KMS-11 (cell line): ENCODE data around the gene LIN7B.
A peak's percentile ranks its signal among the peaks of the same experiment; 100 is the strongest.
"Not testable (repeated sequence)": the region's sequence is repeated elsewhere in the genome, so short reads cannot be mapped to it uniquely, and the experiment has no call there.

ENCODE experiments used
- H2AFZ ChIP-seq: fragments of 200-600 bp; sonication (generic); 2 replicates; pipeline ENCODE4 v1.6.1; 2016; ENCODE audit warnings: antibody characterized with exemption, mixed run types, low read depth
- H3K27ac ChIP-seq: fragments of 200-600 bp; sonication (generic); 2 replicates; pipeline ENCODE4 v1.6.1; 2016; ENCODE audit warnings: mild to moderate bottlenecking, mixed run types
- H3K27me3 ChIP-seq: fragments of 200-600 bp; sonication (generic); 2 replicates; pipeline ENCODE4 v1.6.1; 2017; ENCODE audit warnings: mild to moderate bottlenecking, low read depth, mixed run types, moderate library complexity; ENCODE audit not compliant: insufficient read depth
- H3K36me3 ChIP-seq: fragments of 200-600 bp; sonication (generic); 2 replicates; pipeline ENCODE4 v1.6.1; 2017; ENCODE audit warnings: mild to moderate bottlenecking, mixed run types; ENCODE audit not compliant: insufficient read depth
- H3K4me1 ChIP-seq: fragments of 200-600 bp; sonication (generic); 2 replicates; pipeline ENCODE4 v1.6.1; 2016; ENCODE audit warnings: mild to moderate bottlenecking, low read depth, mixed run types; ENCODE audit not compliant: poor library complexity, severe bottlenecking
- H3K4me2 ChIP-seq: fragments of 200-600 bp; sonication (generic); 2 replicates; pipeline ENCODE4 v1.7.0; 2016; ENCODE audit warnings: mild to moderate bottlenecking, mixed run types
- H3K4me3 ChIP-seq: fragments of 200-600 bp; sonication (generic); IDR thresholded peaks from 2 replicates; pipeline ENCODE4 v1.6.1; 2017; ENCODE audit warnings: low read depth, low read length, mixed read lengths; ENCODE audit not compliant: insufficient read depth
- H3K79me2 ChIP-seq: fragments of 200-600 bp; sonication (generic); 2 replicates; pipeline ENCODE4 v1.6.1; 2016; ENCODE audit warnings: low read depth, mixed run types; ENCODE audit not compliant: insufficient read depth
- H3K9ac ChIP-seq: fragments of 200-600 bp; sonication (generic); 2 replicates; pipeline ENCODE4 v1.6.1; 2016; ENCODE audit warnings: mild to moderate bottlenecking, mixed run types
- H4K20me1 ChIP-seq: fragments of 200-600 bp; sonication (generic); 2 replicates; pipeline ENCODE4 v1.6.1; 2016; ENCODE audit warnings: mild to moderate bottlenecking, mixed run types; ENCODE audit not compliant: insufficient read depth
- TF ChIP-seq, protein P1 (sequence below): fragments of 200-600 bp; sonication (generic); conservative IDR thresholded peaks from 2 replicates; pipeline ENCODE4 v1.6.1; 2017; ENCODE audit warnings: low read depth, mild to moderate bottlenecking, antibody characterized with exemption, low read length, moderate library complexity, mixed read lengths

LIN7B gene

DNA sequence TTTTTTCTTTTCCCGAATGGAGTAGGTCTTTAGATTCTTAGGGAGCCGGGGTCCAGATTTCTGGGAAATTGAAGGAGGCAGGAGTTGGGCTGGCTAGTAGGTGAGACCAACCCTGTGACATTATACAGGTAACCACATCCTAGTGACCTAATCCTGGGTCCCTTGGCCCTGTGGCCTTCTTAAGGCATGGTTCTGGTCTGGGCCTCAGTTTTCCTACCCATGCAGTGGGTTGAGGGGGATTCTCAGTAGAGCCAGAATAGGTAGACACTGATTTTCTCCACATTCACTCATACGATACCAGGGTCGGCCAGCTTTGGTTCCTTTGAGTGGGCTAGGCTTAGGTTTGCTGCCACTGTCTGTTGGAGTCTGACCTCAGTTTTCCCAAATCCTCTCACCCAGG, 12.4 kb downstream of the LIN7B start:
- Histone ChIP-seq H2AFZ (no peak overlapping the region), H3K9ac (no peak overlapping the region), H3K4me3 (no peak overlapping the region), H3K36me3 (no peaks in the 10 kb centered on the region), H3K4me1 (peaks cover 19% of the 10 kb centered on the region), H3K27ac (no peak overlapping the region), H3K79me2 (no peaks in the 10 kb centered on the region; the same call in 1 of the 2 replicates), H4K20me1 (no peaks in the 10 kb centered on the region), H3K27me3 (peaks cover 13% of the 10 kb centered on the region), H3K4me2 (no peak overlapping the region)
- TF ChIP-seq, protein P1, sequence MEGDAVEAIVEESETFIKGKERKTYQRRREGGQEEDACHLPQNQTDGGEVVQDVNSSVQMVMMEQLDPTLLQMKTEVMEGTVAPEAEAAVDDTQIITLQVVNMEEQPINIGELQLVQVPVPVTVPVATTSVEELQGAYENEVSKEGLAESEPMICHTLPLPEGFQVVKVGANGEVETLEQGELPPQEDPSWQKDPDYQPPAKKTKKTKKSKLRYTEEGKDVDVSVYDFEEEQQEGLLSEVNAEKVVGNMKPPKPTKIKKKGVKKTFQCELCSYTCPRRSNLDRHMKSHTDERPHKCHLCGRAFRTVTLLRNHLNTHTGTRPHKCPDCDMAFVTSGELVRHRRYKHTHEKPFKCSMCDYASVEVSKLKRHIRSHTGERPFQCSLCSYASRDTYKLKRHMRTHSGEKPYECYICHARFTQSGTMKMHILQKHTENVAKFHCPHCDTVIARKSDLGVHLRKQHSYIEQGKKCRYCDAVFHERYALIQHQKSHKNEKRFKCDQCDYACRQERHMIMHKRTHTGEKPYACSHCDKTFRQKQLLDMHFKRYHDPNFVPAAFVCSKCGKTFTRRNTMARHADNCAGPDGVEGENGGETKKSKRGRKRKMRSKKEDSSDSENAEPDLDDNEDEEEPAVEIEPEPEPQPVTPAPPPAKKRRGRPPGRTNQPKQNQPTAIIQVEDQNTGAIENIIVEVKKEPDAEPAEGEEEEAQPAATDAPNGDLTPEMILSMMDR, result no peak

DNA sequence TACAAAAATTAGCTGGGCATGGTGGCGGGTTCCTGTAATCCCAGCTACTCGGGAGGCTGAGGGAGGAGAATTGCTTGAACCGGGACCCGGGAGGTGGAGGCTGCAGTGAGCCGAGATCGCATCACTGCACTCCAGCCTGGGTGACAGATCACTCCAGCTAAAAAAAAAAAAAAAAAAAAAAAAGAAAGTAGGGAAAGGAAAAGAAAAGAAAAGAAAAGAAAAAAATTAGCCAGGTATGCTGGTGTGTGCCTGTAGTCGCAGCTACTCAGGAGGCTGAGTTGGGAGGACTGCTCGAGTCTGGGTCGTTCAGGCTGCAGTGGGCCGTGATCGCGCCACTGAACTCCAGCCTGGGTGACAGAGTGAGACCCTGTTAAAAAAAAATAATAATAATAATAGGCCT, 13.1 kb downstream of the LIN7B start:
- H3K4me3 ChIP-seq, H3K27ac ChIP-seq, H3K36me3 ChIP-seq, H3K79me2 ChIP-seq, H3K27me3 ChIP-seq, H4K20me1 ChIP-seq, H3K9ac ChIP-seq: not testable (repeated sequence)
- Histone ChIP-seq H2AFZ (peak overlapping the region; percentile 99), H3K4me1 (peaks cover 16% of the 10 kb centered on the region), H3K4me2 (peak overlapping the region; percentile 98)

GRCh38 chr19:49127674-49128544, 13.7 kb downstream of the LIN7B start:
- H3K9ac ChIP-seq, result peak overlapping the region; percentile 52
- peak overlapping the region; percentile 99 for H2AFZ ChIP-seq
- H3K36me3 ChIP-seq, result no peaks in the 10 kb centered on the region
- TF ChIP-seq, protein P1, result 0 out of 2 replicates have a peak, but pooled peaks have one; percentile 11
- H3K4me2 ChIP-seq, result peak overlapping the region; percentile 98
- peak overlapping the region; percentile 70 for H3K4me3 ChIP-seq
- peaks cover 3% of the 10 kb centered on the region; the same call in 1 of the 2 replicates for H3K27me3 ChIP-seq
- no peaks in the 10 kb centered on the region for H4K20me1 ChIP-seq
- H3K4me1 ChIP-seq, result peaks cover 15% of the 10 kb centered on the region
- no peak overlapping the region for H3K27ac ChIP-seq
- no peaks in the 10 kb centered on the region; the same call in 1 of the 2 replicates for H3K79me2 ChIP-seq

GRCh38 chr19:49128545-49129237, 14.5 kb downstream of the LIN7B start:
- TF ChIP-seq, protein P1, result no peak
- H4K20me1 ChIP-seq, result no peaks in the 10 kb centered on the region
- peak overlapping the region; percentile 16; the same call in 1 of the 2 replicates for H3K27ac ChIP-seq
- peak overlapping the region; percentile 98 for H3K4me2 ChIP-seq
- no peaks in the 10 kb centered on the region; the same call in 1 of the 2 replicates for H3K79me2 ChIP-seq
- no peaks in the 10 kb centered on the region for H3K36me3 ChIP-seq
- H3K27me3 ChIP-seq, result peaks cover 3% of the 10 kb centered on the region; the same call in 1 of the 2 replicates
- peak overlapping the region; percentile 52 for H3K9ac ChIP-seq
- H3K4me1 ChIP-seq, result peaks cover 15% of the 10 kb centered on the region
- H3K4me3 ChIP-seq, result peak overlapping the region; percentile 70
- peak overlapping the region; percentile 90 for H2AFZ ChIP-seq
